Activated CD4-positive, alpha-beta memory T cell treated with anti-CD3 and anti-CD28 coated beads for 36 hours (primary cell): ENCODE measurements around the gene SHB. TPM values are rescaled to one million over a fixed set of nuclear protein-coding genes. Genes with fewer than 3 reads are reported as not detected.

Experiments
- CTCF ChIA-PET: fragments of 350-600 bp; sonication (Branson Sonifier 250); formaldehyde crosslinking; loops from one replicate; lab custom pipeline; 2021; ENCODE audit warnings: antibody characterized with exemption, inconsistent platforms; lab: Charles Lee
- POLR2A ChIA-PET: fragments of 350-600 bp; sonication (Branson Sonifier 250); formaldehyde crosslinking; loops from one replicate; lab custom pipeline; 2021; ENCODE audit warnings: antibody characterized with exemption; lab: Charles Lee
- DNase-seq: peaks from one replicate; pipeline ENCODE4 v3.0.0-alpha.2; 2020
- H3K27ac Mint-ChIP-seq: one replicate; pipeline ENCODE4 v1.8.0; 2021; ENCODE audit warnings: mixed read lengths
- H3K27me3 Mint-ChIP-seq: one replicate; pipeline ENCODE4 v1.8.0; 2021; ENCODE audit warnings: mixed read lengths
- H3K36me3 Mint-ChIP-seq: one replicate; pipeline ENCODE4 v1.8.0; 2021; ENCODE audit warnings: mixed read lengths
- H3K4me1 Mint-ChIP-seq: one replicate; pipeline ENCODE4 v1.8.0; 2021; ENCODE audit warnings: low read depth, mixed read lengths
- H3K4me3 Mint-ChIP-seq: one replicate; pipeline ENCODE4 v1.8.0; 2021; ENCODE audit warnings: mild to moderate bottlenecking, mixed read lengths
- H3K9me3 Mint-ChIP-seq: one replicate; pipeline ENCODE4 v1.8.0; 2021; ENCODE audit warnings: mixed read lengths
- intact Hi-C: fragments of 100-400 bp; cut with micrococcal nuclease; formaldehyde crosslinking; loops from one replicate; pipeline ENCODE4 v1.15.1; 2023
- total RNA-seq, 2 experiments: library from RNA; stranded (reverse); gene quantifications; one replicate each; pipeline ENCODE4 v1.2.3, GENCODE V29; 2021

SHB gene
- total RNA-seq, 2 experiments from 2014 or later: 1.1 to 1.2 TPM

DNA sequence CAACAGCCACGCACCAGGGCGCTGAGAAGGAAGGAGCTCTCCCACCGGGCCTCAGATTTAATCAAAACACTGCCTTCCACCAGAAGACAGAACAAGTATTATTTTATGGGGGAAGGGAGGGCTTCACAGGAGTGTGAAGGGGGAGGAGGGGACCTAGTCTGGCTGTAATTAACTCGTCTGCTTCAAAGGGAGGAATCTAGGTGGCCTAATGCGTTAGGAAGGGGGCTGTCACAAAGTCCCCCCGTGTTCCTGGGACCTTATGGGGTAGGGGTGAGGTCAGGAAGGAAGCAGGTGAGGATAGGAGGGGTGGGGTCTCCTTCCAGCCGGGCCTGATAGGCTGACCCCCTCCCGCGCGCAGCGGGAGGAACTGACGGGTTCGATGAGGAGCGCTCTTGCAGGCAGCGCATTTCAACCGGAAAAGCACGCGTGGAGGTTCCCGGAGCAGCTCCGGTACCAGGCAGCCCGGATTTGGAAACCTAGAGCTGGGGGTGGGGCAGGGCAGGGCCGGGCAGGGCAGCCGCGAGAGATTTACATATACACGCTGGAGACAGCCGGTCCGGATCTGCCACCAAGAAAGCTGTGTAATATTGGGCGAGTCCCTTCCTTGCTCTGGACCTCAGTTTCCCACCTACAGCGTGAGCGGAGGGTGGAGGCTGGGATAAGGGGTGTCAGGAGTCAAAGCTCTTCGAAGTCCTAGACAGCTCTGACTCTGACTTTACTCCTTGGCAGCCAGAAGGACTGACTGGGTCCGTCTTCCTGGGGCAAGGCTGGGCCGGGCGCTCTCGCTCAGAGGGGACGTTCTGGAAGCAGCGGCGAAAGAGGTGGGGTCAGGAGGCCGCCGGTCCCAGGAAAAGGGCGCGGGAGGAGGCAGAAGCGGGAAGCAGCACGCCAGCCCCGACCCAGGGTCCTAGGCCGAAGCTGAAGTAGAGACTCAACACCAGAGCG lies 1.8 kb downstream of the SHB start:
- H3K27ac Mint-ChIP-seq: no peak overlapping the region
- CTCF ChIA-PET: interaction anchor here (0.9 to 2.7 kb wide), 2 partner anchors 21 to 154 kb away, joined by 3 to 22 read pairs; no protein-coding TSS in a partner anchor
- intact Hi-C loops: loop anchor here (5.0 to 10.0 kb wide), 3 partner anchors 60 to 580 kb away; partner anchors contain the start of genes POLR1E and TRMT10B

DNA sequence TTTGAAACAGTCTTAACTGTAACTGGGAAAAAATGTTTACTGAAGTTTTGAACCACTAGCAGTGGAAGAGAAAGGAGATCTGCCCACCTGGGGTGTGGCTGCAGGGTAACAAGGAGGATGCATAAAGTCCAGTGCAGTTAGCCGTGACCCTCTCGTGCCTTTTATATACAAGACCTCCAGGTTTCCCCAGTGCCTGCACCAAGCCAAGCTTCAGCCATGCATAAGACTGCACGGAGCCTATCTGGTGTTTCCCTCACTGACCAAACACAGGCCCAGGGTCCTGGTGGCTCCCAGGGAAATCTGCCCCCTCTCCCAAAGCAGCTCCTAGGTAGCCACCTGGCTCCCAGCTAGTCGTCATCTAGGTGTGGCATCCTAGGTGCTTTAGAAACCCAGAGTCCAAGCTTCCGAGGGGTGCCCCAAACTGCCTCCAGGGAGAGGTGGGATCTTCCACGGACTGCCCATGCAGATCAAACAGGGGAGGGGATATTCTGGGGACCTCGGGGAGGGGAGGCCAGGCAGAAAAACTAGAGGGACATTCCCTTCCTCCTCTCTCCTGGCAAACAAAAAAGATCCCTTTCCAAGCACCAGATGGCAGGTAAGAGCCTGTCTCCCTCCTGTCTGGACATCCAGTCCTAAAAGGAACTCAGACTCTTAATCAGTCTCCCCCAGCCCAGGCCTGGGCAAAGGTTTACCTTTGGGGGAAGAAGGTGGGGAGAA lies 2.7 kb downstream of the SHB start:
- H3K4me1 Mint-ChIP-seq: peaks cover 19% of the 10 kb centered on the region
- CTCF ChIA-PET: interaction anchor here (1.1 kb wide), 1 partner anchor 153 kb away, joined by 3 read pairs; no protein-coding TSS in a partner anchor
- H3K36me3 Mint-ChIP-seq: no peaks in the 10 kb centered on the region
- intact Hi-C loops: loop anchor here (5.0 to 10.0 kb wide), 3 partner anchors 59 to 579 kb away; partner anchors contain the start of genes POLR1E and TRMT10B
- peaks cover 6% of the 10 kb centered on the region for H3K27me3 Mint-ChIP-seq
- H3K27ac Mint-ChIP-seq: no peak overlapping the region
- H3K9me3 Mint-ChIP-seq: no peaks in the 10 kb centered on the region
- POLR2A ChIA-PET: no interaction called here
- DNase-seq: no peak
- H3K4me3 Mint-ChIP-seq: no peak overlapping the region

More for the DNA sequence above, 1.8 kb downstream of the SHB start:
- H3K27me3 Mint-ChIP-seq: peaks cover 6% of the 10 kb centered on the region
- POLR2A ChIA-PET: no interaction called here
- H3K4me1 Mint-ChIP-seq: peaks cover 19% of the 10 kb centered on the region
- H3K36me3 Mint-ChIP-seq: no peaks in the 10 kb centered on the region
- peak; percentile 44 for DNase-seq
- peak overlapping the region; percentile 70 for H3K4me3 Mint-ChIP-seq
- H3K9me3 Mint-ChIP-seq: no peaks in the 10 kb centered on the region

DNA sequence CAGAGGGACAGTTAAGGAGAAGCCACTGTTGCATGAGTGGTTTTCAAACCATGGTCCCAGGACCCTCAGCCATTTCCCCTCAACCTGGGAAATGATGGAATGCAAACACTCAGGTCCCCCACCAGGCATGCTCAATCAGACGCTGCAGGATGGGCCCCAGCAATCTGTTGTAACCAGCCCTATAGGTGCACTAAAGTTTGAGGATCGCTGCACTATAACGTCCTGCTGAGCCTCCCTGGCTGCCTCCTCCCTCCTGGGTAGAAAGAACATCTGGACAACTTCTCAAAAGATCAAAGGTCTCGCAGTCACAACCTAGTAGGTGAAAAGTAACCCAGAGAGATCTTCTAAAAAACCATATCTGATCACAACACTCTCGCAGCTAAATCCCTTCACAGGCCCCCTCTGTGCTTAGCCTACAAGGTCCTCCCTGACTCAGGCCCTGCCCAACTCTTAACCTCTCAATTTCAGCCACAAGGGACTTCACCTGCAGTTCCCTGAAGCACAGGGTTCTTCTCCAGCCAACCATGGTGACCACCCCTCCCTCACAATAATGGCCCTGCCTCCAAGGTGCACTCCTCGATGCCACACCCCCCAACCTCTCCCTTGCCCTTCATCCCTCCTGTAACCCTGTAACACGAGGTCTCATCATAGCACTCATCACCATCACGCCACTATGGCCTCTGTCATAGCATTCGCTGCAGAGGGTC lies 3.5 kb downstream of the SHB start:
- Mint-ChIP-seq H3K27me3 (peaks cover 6% of the 10 kb centered on the region), H3K27ac (no peak overlapping the region), H3K4me3 (no peak overlapping the region), H3K9me3 (no peaks in the 10 kb centered on the region), H3K36me3 (no peaks in the 10 kb centered on the region), H3K4me1 (peaks cover 19% of the 10 kb centered on the region)
- DNase-seq: no peak
- intact Hi-C loops: loop anchor here (5.0 to 10.0 kb wide), 3 partner anchors 58 to 578 kb away; partner anchors contain the start of genes POLR1E and TRMT10B
- CTCF ChIA-PET: interaction anchor here (1.1 kb wide), 1 partner anchor 152 kb away, joined by 3 read pairs; no protein-coding TSS in a partner anchor
- POLR2A ChIA-PET: no interaction called here

DNA sequence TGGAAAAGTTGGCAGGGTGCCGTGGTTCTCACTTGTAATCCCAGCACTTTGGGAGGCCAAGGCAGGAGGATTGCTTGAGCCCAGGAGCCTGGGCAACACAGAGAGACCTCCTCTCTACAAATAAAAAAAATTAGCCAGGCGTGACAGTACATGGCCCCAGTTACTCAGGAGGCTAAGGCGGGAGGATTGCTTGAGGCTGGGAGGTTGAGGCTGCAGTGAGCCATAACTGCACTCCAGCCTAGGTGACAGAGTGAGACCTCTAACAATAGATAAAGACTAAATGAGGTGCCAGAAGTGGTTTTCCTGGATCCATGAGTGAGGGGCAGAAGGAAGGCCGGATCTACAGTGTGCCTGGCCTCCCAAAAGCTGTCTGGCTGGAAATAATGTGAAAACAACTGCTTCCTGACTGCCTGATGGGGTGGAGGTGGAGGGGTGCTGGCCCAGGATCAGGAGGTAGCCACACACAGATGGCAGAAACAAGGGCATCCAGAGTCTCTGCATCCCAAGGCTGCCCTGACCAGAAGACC lies 4.1 kb downstream of the SHB start:
- intact Hi-C loops: loop anchor here (5.0 to 10.0 kb wide), 3 partner anchors 58 to 578 kb away; partner anchors contain the start of genes POLR1E and TRMT10B
- CTCF ChIA-PET: interaction anchor here (1.6 kb wide), 1 partner anchor 151 kb away, joined by 5 read pairs; no protein-coding TSS in a partner anchor

DNA sequence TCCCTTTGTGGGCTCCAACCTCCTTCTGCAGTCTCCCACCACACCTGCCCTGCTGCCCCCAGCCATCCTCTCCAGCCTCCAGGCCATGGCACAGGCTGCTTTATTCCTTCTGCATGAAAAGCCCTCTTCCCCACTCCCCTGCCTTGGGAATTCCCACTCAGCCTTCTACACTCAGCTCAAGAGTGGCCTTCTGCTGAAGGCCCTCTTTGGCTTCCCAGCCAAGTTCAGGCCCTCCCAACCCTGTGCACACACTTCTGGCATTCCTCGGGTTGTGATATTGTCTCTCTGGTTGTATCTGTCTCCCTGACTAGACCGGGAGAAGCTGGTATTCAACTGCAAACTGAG lies 5.7 kb downstream of the SHB start:
- intact Hi-C loops: loop anchor here (10.0 kb wide), 1 partner anchor 309 kb away; the partner anchor contains the start of gene TRMT10B
- POLR2A ChIA-PET: no interaction called here
- no peak overlapping the region for H3K4me3 Mint-ChIP-seq
- peaks cover 6% of the 10 kb centered on the region for H3K27me3 Mint-ChIP-seq
- no peak overlapping the region for H3K27ac Mint-ChIP-seq
- no peaks in the 10 kb centered on the region for H3K36me3 Mint-ChIP-seq
- no peaks in the 10 kb centered on the region for H3K9me3 Mint-ChIP-seq
- DNase-seq: no peak
- H3K4me1 Mint-ChIP-seq: peaks cover 16% of the 10 kb centered on the region
- CTCF ChIA-PET: interaction anchor here (1.6 kb wide), 1 partner anchor 150 kb away, joined by 5 read pairs; no protein-coding TSS in a partner anchor

More for the DNA sequence above, 4.1 kb downstream of the SHB start:
- Mint-ChIP-seq H3K36me3 (no peaks in the 10 kb centered on the region), H3K27me3 (peaks cover 6% of the 10 kb centered on the region), H3K27ac (no peak overlapping the region), H3K9me3 (no peaks in the 10 kb centered on the region), H3K4me3 (no peak overlapping the region), H3K4me1 (peaks cover 19% of the 10 kb centered on the region)
- DNase-seq: no peak
- POLR2A ChIA-PET: no interaction called here

DNA sequence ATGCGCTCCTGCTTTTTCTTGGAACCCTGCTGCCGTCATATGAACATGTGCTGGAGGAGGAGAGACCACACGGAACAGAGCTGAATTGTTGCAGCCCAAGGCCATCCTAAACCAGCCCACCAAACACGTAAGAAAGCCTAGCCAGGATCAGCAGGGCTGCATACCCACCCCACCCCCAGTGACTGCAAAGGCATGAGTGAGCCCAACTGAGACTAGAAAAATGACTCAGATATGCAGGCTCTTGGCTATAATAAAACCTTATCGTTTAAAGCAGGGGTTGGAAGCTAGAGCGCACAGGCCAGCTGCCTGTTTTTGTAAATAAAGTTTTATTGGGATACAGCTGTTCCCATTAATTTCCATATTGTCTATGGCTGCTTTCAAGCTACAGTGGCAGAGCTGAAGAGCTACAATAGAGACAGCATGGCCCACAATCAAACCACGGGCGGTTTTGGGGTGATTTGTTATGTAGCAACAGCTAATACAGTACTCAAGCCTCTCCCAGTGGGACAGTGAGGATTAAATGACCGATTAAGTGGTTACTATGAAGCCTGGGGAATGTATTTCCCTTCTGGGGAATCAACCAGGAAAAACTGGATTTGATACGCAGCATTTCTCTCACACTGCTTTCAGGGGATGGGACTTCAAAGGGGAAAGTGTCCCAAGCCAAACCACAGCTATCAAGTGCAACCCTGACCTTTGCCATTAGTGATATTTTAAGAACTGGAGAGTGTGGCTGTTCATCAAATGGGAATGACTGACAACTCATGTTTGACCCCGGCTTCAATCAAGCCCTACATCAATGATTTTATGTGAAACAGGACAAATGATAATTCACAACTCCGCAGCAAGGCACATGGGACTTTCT lies 6.3 kb downstream of the SHB start:
- DNase-seq: no peak
- Mint-ChIP-seq H3K36me3 (no peaks in the 10 kb centered on the region), H3K27ac (no peak overlapping the region), H3K4me1 (peaks cover 16% of the 10 kb centered on the region), H3K9me3 (no peaks in the 10 kb centered on the region), H3K4me3 (no peak overlapping the region), H3K27me3 (peaks cover 6% of the 10 kb centered on the region)
- POLR2A ChIA-PET: interaction anchor here (0.6 kb wide), 1 partner anchor 12 kb away, joined by 3 read pairs; no protein-coding TSS in a partner anchor
- CTCF ChIA-PET: no interaction called here
- intact Hi-C loops: loop anchor here (10.0 kb wide), 1 partner anchor 308 kb away; the partner anchor contains the start of gene TRMT10B

DNA sequence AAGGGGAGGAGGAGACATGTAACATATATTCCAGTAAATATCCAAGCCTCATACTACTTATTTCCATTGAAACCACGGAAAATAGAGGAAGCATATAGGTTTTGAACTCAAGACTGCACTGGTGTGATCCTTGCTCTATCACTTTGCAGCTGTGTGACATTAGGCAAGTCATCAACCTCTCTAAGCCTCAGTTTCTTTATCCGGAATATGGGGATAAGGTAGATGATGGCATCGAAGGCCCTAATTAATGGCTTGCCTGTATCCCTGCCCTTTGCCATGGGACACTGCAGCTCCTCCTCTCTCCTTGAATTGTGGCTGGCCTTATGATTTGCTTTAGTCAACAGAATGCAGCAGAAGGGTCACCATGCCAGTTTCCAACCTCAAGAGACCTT lies 6.9 kb downstream of the SHB start:
- Mint-ChIP-seq H3K27me3 (peaks cover 3% of the 10 kb centered on the region), H3K4me1 (peaks cover 12% of the 10 kb centered on the region), H3K27ac (no peak overlapping the region), H3K9me3 (no peaks in the 10 kb centered on the region), H3K4me3 (no peak overlapping the region), H3K36me3 (no peaks in the 10 kb centered on the region)
- intact Hi-C loops: loop anchor here (10.0 kb wide), 1 partner anchor 307 kb away; the partner anchor contains the start of gene TRMT10B
- no peak for DNase-seq
- ChIA-PET CTCF (no interaction called here), POLR2A (no interaction called here)

DNA sequence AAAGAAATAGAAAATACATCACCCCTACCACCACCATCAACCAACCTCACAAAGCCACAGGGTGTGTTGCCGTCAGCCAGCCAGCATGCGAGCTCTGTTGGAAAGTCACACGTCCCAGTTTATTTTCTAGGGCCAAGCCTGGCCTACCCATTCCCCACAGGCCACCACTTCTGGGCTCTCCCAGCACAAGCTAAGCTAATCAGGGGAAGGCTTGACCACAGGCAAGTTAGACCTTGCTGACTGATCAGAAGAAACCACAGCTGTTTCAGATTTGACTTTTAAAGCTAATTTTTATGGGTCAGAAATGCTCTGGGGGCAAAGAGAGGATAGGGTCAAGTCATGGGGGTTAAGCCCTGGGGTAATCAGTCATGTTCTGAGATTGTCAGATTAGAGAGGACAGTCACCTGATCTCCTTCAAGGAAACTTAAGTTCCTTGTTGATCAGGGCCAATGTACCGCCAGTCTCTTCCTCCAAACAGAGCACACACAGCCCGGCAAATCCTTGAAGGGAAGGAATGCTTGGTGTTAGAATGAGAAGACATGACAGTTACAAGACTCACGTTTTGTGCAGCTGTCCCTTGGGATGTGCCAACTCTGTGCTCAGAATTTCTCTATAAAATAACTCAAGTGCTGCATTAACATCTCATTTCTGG lies 7.6 kb downstream of the SHB start:
- H3K27me3 Mint-ChIP-seq: peaks cover 2% of the 10 kb centered on the region
- ChIA-PET CTCF (interaction anchor here (2.1 kb wide), 1 partner anchor 26 kb away, joined by 9 read pairs; no protein-coding TSS in a partner anchor), POLR2A (no interaction called here)
- H3K36me3 Mint-ChIP-seq: no peaks in the 10 kb centered on the region
- peaks cover 7% of the 10 kb centered on the region for H3K4me1 Mint-ChIP-seq
- no peaks in the 10 kb centered on the region for H3K9me3 Mint-ChIP-seq
- DNase-seq: no peak
- intact Hi-C loops: loop anchor here (10.0 kb wide), 1 partner anchor 307 kb away; the partner anchor contains the start of gene TRMT10B
- no peak overlapping the region for H3K27ac Mint-ChIP-seq
- no peak overlapping the region for H3K4me3 Mint-ChIP-seq

DNA sequence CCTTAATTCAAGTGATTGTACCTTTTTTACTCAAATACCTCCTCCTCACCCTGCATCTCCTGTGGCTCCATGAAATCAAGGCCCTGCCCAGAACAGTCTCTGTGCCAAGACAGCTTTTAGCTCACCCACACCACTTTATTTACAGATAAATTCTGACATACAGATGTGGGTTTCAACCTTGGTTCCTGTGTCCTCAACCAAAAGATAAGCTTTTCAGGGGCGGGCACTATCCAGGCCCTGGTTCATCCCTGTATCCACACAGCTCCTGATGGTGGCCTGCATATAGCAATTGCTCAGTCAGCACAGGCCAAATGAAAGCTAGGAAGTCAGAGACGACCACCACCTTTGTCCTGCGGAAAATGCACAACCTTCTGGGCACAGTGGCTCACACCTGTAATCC lies 8.3 kb downstream of the SHB start:
- no peak overlapping the region for H3K27ac Mint-ChIP-seq
- H3K27me3 Mint-ChIP-seq: no peaks in the 10 kb centered on the region
- POLR2A ChIA-PET: no interaction called here
- H3K36me3 Mint-ChIP-seq: no peaks in the 10 kb centered on the region
- no peak overlapping the region for H3K4me3 Mint-ChIP-seq
- H3K4me1 Mint-ChIP-seq: peaks cover 3% of the 10 kb centered on the region
- intact Hi-C loops: loop anchor here (10.0 kb wide), 1 partner anchor 306 kb away; the partner anchor contains the start of gene TRMT10B
- no peaks in the 10 kb centered on the region for H3K9me3 Mint-ChIP-seq
- CTCF ChIA-PET: interaction anchor here (0.6 to 2.1 kb wide), 3 partner anchors 10 to 147 kb away, joined by 3 to 9 read pairs (median 6); no protein-coding TSS in a partner anchor
- no peak for DNase-seq
